IMR-90 (cell line): ENCODE data around the gene FAR2. TPM values are rescaled to one million over a fixed set of nuclear protein-coding genes. Genes with fewer than 3 reads are reported as not detected.

Experiments used
- ATAC-seq: fragments of 200-7000 bp; cut with Tn5 transposase; 2 replicates; pipeline ENCODE4 v1.9.1; 2020; ENCODE audit warnings: low read depth, mild to moderate bottlenecking, moderate library complexity
- BruUV-seq: library from RNA; stranded (reverse); fragments of 400-500 nt; replicated peaks from 2 replicates; lab custom pipeline; 2021; lab: Mats Ljungman, UMichigan
- CTCF ChIA-PET: fragments of 300-600 bp; formaldehyde crosslinking; extraction: SDS; loops from one replicate; lab custom pipeline; 2021; ENCODE audit warnings: antibody characterized with exemption; lab: Yijun Ruan, JAX
- POLR2A ChIA-PET: fragments of 300-600 bp; sonication (Branson Sonifier 250); formaldehyde crosslinking; loops from one replicate; lab custom pipeline; 2022; ENCODE audit warnings: antibody characterized with exemption; ENCODE audit not compliant: unreplicated experiment; lab: Charles Lee
- DNase-seq: peaks from one replicate; pipeline ENCODE4 v3.0.0; 2013
- H2AFZ ChIP-seq: replicated peaks from 2 replicates; pipeline ENCODE3; 2013; ENCODE audit warnings: low read length, mild to moderate bottlenecking; ENCODE audit not compliant: poor library complexity
- H2AK5ac ChIP-seq: 2 replicates; pipeline ENCODE4 v1.6.1; 2013; ENCODE audit warnings: low read depth, low read length, inconsistent platforms
- H2AK9ac ChIP-seq: replicated peaks from 2 replicates; pipeline ENCODE3; 2013; ENCODE audit warnings: mild to moderate bottlenecking, low read depth, low read length, moderate library complexity; ENCODE audit not compliant: poor library complexity
- H2BK120ac ChIP-seq: 2 replicates; pipeline ENCODE4 v1.6.1; 2013; ENCODE audit warnings: low read depth, low read length, inconsistent platforms
- H2BK15ac ChIP-seq: 3 replicates; pipeline ENCODE4 v1.6.1; 2013; ENCODE audit warnings: low read depth, low read length, inconsistent platforms
- H2BK20ac ChIP-seq: 2 replicates; pipeline ENCODE4 v1.6.1; 2013; ENCODE audit warnings: low read depth, mild to moderate bottlenecking, inconsistent platforms, low read length, moderate library complexity
- H2BK5ac ChIP-seq: 2 replicates; pipeline ENCODE4 v1.6.1; 2013; ENCODE audit warnings: mild to moderate bottlenecking, low read depth, low read length, inconsistent platforms; ENCODE audit not compliant: poor library complexity, severe bottlenecking
- H3K14ac ChIP-seq: replicated peaks from 2 replicates; pipeline ENCODE4 v1.6.1; 2013; ENCODE audit warnings: low read depth, low read length, inconsistent platforms
- H3K18ac ChIP-seq: 2 replicates; pipeline ENCODE4 v1.6.1; 2013; ENCODE audit warnings: low read depth, low read length, control low read depth
- H3K23ac ChIP-seq: 2 replicates; pipeline ENCODE4 v1.6.1; 2013; ENCODE audit warnings: low read depth, low read length, inconsistent platforms
- H3K27ac ChIP-seq: 2 replicates; pipeline ENCODE4 v1.5.1; 2013; ENCODE audit warnings: mild to moderate bottlenecking, control low read depth, low read length; ENCODE audit not compliant: insufficient read depth
- H3K27me3 ChIP-seq: 2 replicates; pipeline ENCODE4 v1.6.1; 2013; ENCODE audit warnings: low read length; ENCODE audit not compliant: control insufficient read depth, insufficient read depth
- H3K36me3 ChIP-seq: 2 replicates; pipeline ENCODE4 v1.6.1; 2013; ENCODE audit warnings: low read length, mixed read lengths; ENCODE audit not compliant: control insufficient read depth, insufficient read depth
- H3K4ac ChIP-seq: 2 replicates; pipeline ENCODE4 v1.6.1; 2013; ENCODE audit warnings: low read depth, low read length, inconsistent platforms
- H3K4me1 ChIP-seq: 2 replicates; pipeline ENCODE4 v1.6.1; 2013; ENCODE audit warnings: low read length, mixed read lengths; ENCODE audit not compliant: control insufficient read depth, insufficient read depth
- H3K4me2 ChIP-seq: 2 replicates; pipeline ENCODE4 v1.6.1; 2013; ENCODE audit warnings: low read depth, mild to moderate bottlenecking, control low read depth, low read length, moderate library complexity
- H3K4me3 ChIP-seq: 2 replicates; pipeline ENCODE4 v1.5.1; 2013; ENCODE audit warnings: low read depth, mild to moderate bottlenecking, control low read depth, low read length, moderate library complexity; ENCODE audit not compliant: insufficient read depth
- H3K56ac ChIP-seq: 2 replicates; pipeline ENCODE4 v1.6.1; 2013; ENCODE audit warnings: low read length, inconsistent platforms; ENCODE audit not compliant: insufficient read depth; ENCODE audit errors: extremely low read depth
- H3K79me1 ChIP-seq, 2 experiments: 2 replicates each; pipeline ENCODE4 v1.6.1; 2013; ENCODE audit warnings: low read length in 2 of 2, inconsistent platforms in 1 of 2, low read depth in 1 of 2
- H3K9ac ChIP-seq: 2 replicates; pipeline ENCODE4 v1.6.1; 2013; ENCODE audit warnings: low read depth, low read length, control low read depth
- H3K9me1 ChIP-seq: 2 replicates; pipeline ENCODE4 v1.6.1; 2013; ENCODE audit warnings: low read length, inconsistent platforms; ENCODE audit not compliant: insufficient read depth
- H3K9me3 ChIP-seq: 2 replicates; pipeline ENCODE4 v1.6.1; 2013; ENCODE audit warnings: low read length; ENCODE audit not compliant: control insufficient read depth, insufficient read depth
- H4K20me1 ChIP-seq: 2 replicates; pipeline ENCODE4 v1.6.1; 2013; ENCODE audit warnings: low read length, inconsistent platforms; ENCODE audit not compliant: insufficient read depth
- H4K5ac ChIP-seq: 2 replicates; pipeline ENCODE4 v1.6.1; 2013; ENCODE audit warnings: mild to moderate bottlenecking, low read depth, low read length, control low read depth
- H4K8ac ChIP-seq, 2 experiments: 2 replicates each; pipeline ENCODE4 v1.6.1; 2013; ENCODE audit warnings: low read depth in 2 of 2, low read length in 2 of 2, control low read depth in 1 of 2, inconsistent platforms in 1 of 2
- H4K91ac ChIP-seq: 2 replicates; pipeline ENCODE4 v1.6.1; 2013; ENCODE audit warnings: low read depth, low read length, inconsistent platforms; ENCODE audit not compliant: insufficient read depth
- BHLHE40 ChIP-seq: fragments of 150-350 bp; IDR thresholded peaks from 2 replicates; pipeline ENCODE4 v1.6.1; 2016; ENCODE audit warnings: mild to moderate bottlenecking, low read depth, low read length
- RFX5 ChIP-seq: IDR thresholded peaks from 2 replicates; pipeline ENCODE4 v1.8.0; 2012; ENCODE audit warnings: low read depth, mild to moderate bottlenecking, low read length, moderate library complexity
- SMC3 ChIP-seq: fragments of 150-350 bp; IDR thresholded peaks from 2 replicates; pipeline ENCODE4 v1.6.1; 2016; ENCODE audit warnings: low read depth, mild to moderate bottlenecking, antibody characterized with exemption, low read length, moderate library complexity
- USF2 ChIP-seq: fragments of 150-350 bp; IDR thresholded peaks from 2 replicates; pipeline ENCODE4 v1.6.1; 2017; ENCODE audit warnings: mild to moderate bottlenecking, antibody characterized with exemption, low read length, low read depth
- WGBS, 2 experiments: methylation state at CpG; one replicate each; pipeline versions ENCODE4 v1.1.5 to v1.1.7; 2013; ENCODE audit warnings: missing lambda C conversion rate in 2 of 2; ENCODE audit not compliant: insufficient read length in 1 of 2; ENCODE audit errors: extremely low coverage in 2 of 2; 5-methylcytosine and 5-hydroxymethylcytosine counted together
- dilution Hi-C: fragments of 300-500 bp; cut with HindIII; formaldehyde crosslinking; loops from one replicate; pipeline ENCODE4 v1.14.3; 2018; ENCODE audit warnings: low sequenced_read_pairs; ENCODE audit not compliant: unreplicated experiment
- in situ Hi-C: fragments of 300-500 bp; cut with MboI; formaldehyde crosslinking; loops from 3 replicates; pipeline ENCODE4 v1.14.3; 2019; ENCODE audit warnings: low sequenced_read_pairs, inconsistent platforms, mixed read lengths
- intact Hi-C: fragments of 100-400 bp; cut with micrococcal nuclease; formaldehyde crosslinking; loops from 2 replicates; pipeline ENCODE4 v1.10.0; 2022
- polyA plus RNA-seq, 3 experiments: library from polyadenylated mRNA; depleted of rRNA; stranded (reverse); fragments of >200 nt; gene quantifications; 2 replicates each; pipeline ENCODE4 v1.2.3, GENCODE V29; 2012; ENCODE audit warnings: low replicate concordance in 1 of 3
- total RNA-seq: library from RNA; depleted of rRNA; stranded (reverse); fragments of >200 nt; gene quantifications from 2 replicates; pipeline ENCODE4 v1.2.3, GENCODE V29; 2012

Gene FAR2
- total and polyA plus RNA-seq, 2 of the 4 experiments (the other 2 are of a cell fraction) = 1.1 to 2.0 TPM

- Histone ChIP-seq H2BK5ac (no peak overlapping the region), H3K18ac (no peak overlapping the region), H3K4ac (no peak overlapping the region), H3K4me2 (no peak overlapping the region), H3K4me3 (no peak overlapping the region), H2BK15ac (no peak overlapping the region), H4K91ac (no peak overlapping the region), H3K9me3 (no peaks in the 10 kb centered on the region), H2BK120ac (no peak overlapping the region), H3K14ac (no peak overlapping the region), H3K56ac (no peak overlapping the region), H3K79me1 (no peaks in the 10 kb centered on the region), H2AK9ac (no peak overlapping the region), H3K36me3 (no peaks in the 10 kb centered on the region), H3K9me1 (no peaks in the 10 kb centered on the region), H4K8ac (no peak overlapping the region), H3K27me3 (no peaks in the 10 kb centered on the region), H3K27ac (no peak overlapping the region), H3K9ac (no peak overlapping the region), H3K4me1 (peaks cover 7% of the 10 kb centered on the region; the same call in 1 of the 2 replicates), H2AK5ac (no peak overlapping the region), H2BK20ac (no peak overlapping the region), H4K20me1 (no peaks in the 10 kb centered on the region), H4K5ac (no peak overlapping the region), H2AFZ (no peak overlapping the region), H3K23ac (no peak overlapping the region)
- ChIA-PET CTCF (no interaction called here), POLR2A (no interaction called here)
- DNase-seq = no peak
- no CpG with 5 or more reads among the region's 1 CpG for WGBS, 2 experiments
- dilution Hi-C loops (no loop called here), intact Hi-C loops (no loop called here), in situ Hi-C loops (no loop called here)
- no TSS peak for BruUV-seq
- no peak for TF ChIP-seq USF2
- TF ChIP-seq SMC3 = no peak
- TF ChIP-seq BHLHE40 = no peak
- no peak for TF ChIP-seq RFX5
- no peak for ATAC-seq
Observed at GRCh38 chr12:29222200-29222599, 73.1 kb downstream of the FAR2 start.
